ENCODE data around the gene CLOCK. TPM values are rescaled to one million over a fixed set of nuclear protein-coding genes. Genes with fewer than 3 reads are reported as not detected.

CLOCK gene
- total RNA-seq, 6 donors from 2014 or later = 10.2 to 39.6 (median 22.2) TPM

- WGBS, 2 donors = 74 to 80% methylated on average over 3 of the region's 3 CpGs
- Histone ChIP-seq H3K4me1 (peaks cover 0 to 4% (median 0%) of the 10 kb centered on the region in 4 donors), H3K27ac (no peak overlapping the region), H3K9me3 (no peaks in the 10 kb centered on the region), H3K27me3 (no peaks in the 10 kb centered on the region), H3K36me3 (peaks cover 0 to 4% (median 2%) of the 10 kb centered on the region in 4 donors), H3K4me3 (no peak overlapping the region)
- ATAC-seq (ENCODE audit: low FRiP score in 2 of 2) (no peak), DNase-seq (no peak)
- TF ChIP-seq POLR2AphosphoS5 (IDR thresholded peaks at IDR 0.05) (no peak), EP300 (IDR thresholded peaks at IDR 0.05) (no peak), CTCF (IDR thresholded peaks at IDR 0.05) (no peak), POLR2A (IDR thresholded peaks at IDR 0.05) (no peak)
Measured at GRCh38 chr4:55498051-55498450, 48.7 kb downstream of the CLOCK start.

GRCh38 chr4:55491486-55491885 lies 55.2 kb downstream of the CLOCK start:
- no peak for DNase-seq
- ATAC-seq (ENCODE audit: low FRiP score in 2 of 2) = no peak
- H3K9me3 ChIP-seq = no peaks in the 10 kb centered on the region
- WGBS, 2 donors = 58 to 82% methylated on average over 1 of the region's 1 CpG
- no peak for TF ChIP-seq CTCF (IDR thresholded peaks at IDR 0.05)
- TF ChIP-seq POLR2AphosphoS5 (IDR thresholded peaks at IDR 0.05) = no peak
- TF ChIP-seq EP300 (IDR thresholded peaks at IDR 0.05) = no peak
- TF ChIP-seq POLR2A (IDR thresholded peaks at IDR 0.05) = no peak
- no peaks in the 10 kb centered on the region for H3K27me3 ChIP-seq
- no peak overlapping the region for H3K27ac ChIP-seq
- no peak overlapping the region for H3K4me3 ChIP-seq
- H3K4me1 ChIP-seq = no peaks in the 10 kb centered on the region
- peaks cover 0 to 27% (median 8%) of the 10 kb centered on the region in 4 donors for H3K36me3 ChIP-seq

GRCh38 chr4:55488716-55489115 lies 58.0 kb downstream of the CLOCK start:
- Histone ChIP-seq H3K4me1 (no peaks in the 10 kb centered on the region), H3K27me3 (no peaks in the 10 kb centered on the region), H3K27ac (no peak overlapping the region), H3K36me3 (peaks cover 0 to 23% (median 8%) of the 10 kb centered on the region in 4 donors), H3K9me3 (no peaks in the 10 kb centered on the region), H3K4me3 (no peak overlapping the region)
- DNase-seq (no peak), ATAC-seq (ENCODE audit: low FRiP score in 2 of 2) (no peak)
- no peak for TF ChIP-seq CTCF (IDR thresholded peaks at IDR 0.05)
- TF ChIP-seq EP300 (IDR thresholded peaks at IDR 0.05) = no peak
- no peak for TF ChIP-seq POLR2A (IDR thresholded peaks at IDR 0.05)
- 94 to 97% methylated on average over 3 of the region's 3 CpGs for WGBS, 2 donors

GRCh38 chr4:55485821-55486220 lies 60.9 kb downstream of the CLOCK start:
- 98 to 100% methylated on average over 1 of the region's 1 CpG for WGBS, 2 donors
- Histone ChIP-seq H3K9me3 (no peaks in the 10 kb centered on the region), H3K27me3 (no peaks in the 10 kb centered on the region), H3K4me1 (no peaks in the 10 kb centered on the region), H3K36me3 (peaks cover 0 to 31% (median 8%) of the 10 kb centered on the region in 4 donors), H3K27ac (no peak overlapping the region), H3K4me3 (no peak overlapping the region)
- no peak for DNase-seq
- no peak for ATAC-seq (ENCODE audit: low FRiP score in 2 of 2)
- TF ChIP-seq POLR2A (IDR thresholded peaks at IDR 0.05) (no peak), EP300 (IDR thresholded peaks at IDR 0.05) (no peak), POLR2AphosphoS5 (IDR thresholded peaks at IDR 0.05) (no peak), CTCF (IDR thresholded peaks at IDR 0.05) (no peak)

- DNase-seq (no peak), ATAC-seq (ENCODE audit: low FRiP score in 2 of 2) (no peak)
- Histone ChIP-seq H3K27me3 (no peaks in the 10 kb centered on the region), H3K27ac (no peak overlapping the region), H3K36me3 (peaks cover 0 to 24% (median 5%) of the 10 kb centered on the region in 4 donors), H3K4me3 (no peak overlapping the region), H3K9me3 (no peaks in the 10 kb centered on the region), H3K4me1 (no peaks in the 10 kb centered on the region)
- TF ChIP-seq POLR2A (IDR thresholded peaks at IDR 0.05) = no peak
- TF ChIP-seq EP300 (IDR thresholded peaks at IDR 0.05) = no peak
- no peak for TF ChIP-seq POLR2AphosphoS5 (IDR thresholded peaks at IDR 0.05)
- TF ChIP-seq CTCF (IDR thresholded peaks at IDR 0.05) = no peak
- 86 to 87% methylated on average over 5 of the region's 5 CpGs for WGBS, 2 donors
Measured at GRCh38 chr4:55483315-55483714, 63.4 kb downstream of the CLOCK start.

All from upper lobe of left lung (tissue), 6 donors.